SU-DHL-6 (cell line): ENCODE measurements around the gene CDH22.

ENCODE experiments used
- H2AFZ ChIP-seq: fragments of 200-600 bp; sonication (generic); 2 replicates; pipeline ENCODE4 v1.6.1; 2014; ENCODE audit warnings: low read depth, mild to moderate bottlenecking, moderate library complexity, mixed read lengths, antibody characterized with exemption, low read length; ENCODE audit not compliant: severe bottlenecking
- H3F3A ChIP-seq: fragments of 200-600 bp; shearing (Covaris generic); 2 replicates; pipeline ENCODE4 v1.6.0; 2016; ENCODE audit warnings: antibody characterized with exemption, mild to moderate bottlenecking; ENCODE audit not compliant: insufficient read depth
- H3K27ac ChIP-seq: fragments of 200-600 bp; sonication (generic); 2 replicates; pipeline ENCODE4 v1.5.1; 2016; ENCODE audit warnings: low read depth, mild to moderate bottlenecking, low read length, moderate library complexity, mixed read lengths
- H3K27me3 ChIP-seq: fragments of 200-600 bp; sonication (generic), shearing (Covaris generic); 2 replicates; pipeline ENCODE4 v1.6.0; 2014; ENCODE audit warnings: mild to moderate bottlenecking, low read length
- H3K36me3 ChIP-seq: fragments of 200-600 bp; sonication (generic); 2 replicates; pipeline ENCODE4 v1.6.1; 2014; ENCODE audit warnings: mild to moderate bottlenecking, low read length, mixed read lengths
- H3K4me2 ChIP-seq: fragments of 300-600, 200-600 bp; shearing (Covaris generic), sonication (generic); 2 replicates; pipeline ENCODE4 v1.6.0; 2014; ENCODE audit warnings: low read length, low read depth, mild to moderate bottlenecking; ENCODE audit not compliant: poor library complexity, severe bottlenecking
- H3K4me3 ChIP-seq: fragments of 200-600 bp; sonication (generic); 2 replicates; pipeline ENCODE4 v1.5.1; 2014; ENCODE audit warnings: antibody characterized with exemption, low read length, mild to moderate bottlenecking, mixed read lengths; ENCODE audit not compliant: insufficient read depth, poor library complexity, severe bottlenecking
- H3K79me2 ChIP-seq: fragments of 200-600 bp; sonication (generic); 2 replicates; pipeline ENCODE4 v1.6.1; 2014; ENCODE audit warnings: mild to moderate bottlenecking, low read length, moderate library complexity; ENCODE audit not compliant: insufficient read depth
- H3K9ac ChIP-seq: fragments of 200-600 bp; sonication (generic); 2 replicates; pipeline ENCODE4 v1.7.0; 2014; ENCODE audit warnings: mild to moderate bottlenecking, low read length
- H3K9me2 ChIP-seq: fragments of 200-600 bp; sonication (generic); replicated peaks from 2 replicates; pipeline ENCODE4 v1.6.1; 2014; ENCODE audit warnings: low read length; ENCODE audit not compliant: insufficient read depth
- H3K9me3 ChIP-seq: fragments of 200-600 bp; sonication (generic); 2 replicates; pipeline ENCODE4 v1.6.1; 2014; ENCODE audit warnings: low read length, mixed read lengths; ENCODE audit not compliant: insufficient read depth
- H4K20me1 ChIP-seq: fragments of 200-600 bp; sonication (generic); 2 replicates; pipeline ENCODE4 v1.6.1; 2014; ENCODE audit warnings: low read depth, mild to moderate bottlenecking, antibody characterized with exemption, low read length, moderate library complexity, mixed read lengths
- EZH2phosphoT487 ChIP-seq: fragments of 200-600 bp; sonication (generic), shearing (Covaris generic); conservative IDR thresholded peaks from 2 replicates; pipeline ENCODE4 v1.6.1; 2018; ENCODE audit warnings: mild to moderate bottlenecking, antibody characterized with exemption, low read length, moderate library complexity, mixed read lengths
- TF ChIP-seq, protein P1 (sequence below): fragments of 200-600 bp; sonication (generic); IDR thresholded peaks from one replicate; pipeline ENCODE4 v1.5.1; 2017; ENCODE audit warnings: antibody characterized with exemption, mild to moderate bottlenecking, low read length, moderate library complexity; ENCODE audit not compliant: insufficient read depth, poor library complexity, severe bottlenecking

The CDH22 gene

DNA sequence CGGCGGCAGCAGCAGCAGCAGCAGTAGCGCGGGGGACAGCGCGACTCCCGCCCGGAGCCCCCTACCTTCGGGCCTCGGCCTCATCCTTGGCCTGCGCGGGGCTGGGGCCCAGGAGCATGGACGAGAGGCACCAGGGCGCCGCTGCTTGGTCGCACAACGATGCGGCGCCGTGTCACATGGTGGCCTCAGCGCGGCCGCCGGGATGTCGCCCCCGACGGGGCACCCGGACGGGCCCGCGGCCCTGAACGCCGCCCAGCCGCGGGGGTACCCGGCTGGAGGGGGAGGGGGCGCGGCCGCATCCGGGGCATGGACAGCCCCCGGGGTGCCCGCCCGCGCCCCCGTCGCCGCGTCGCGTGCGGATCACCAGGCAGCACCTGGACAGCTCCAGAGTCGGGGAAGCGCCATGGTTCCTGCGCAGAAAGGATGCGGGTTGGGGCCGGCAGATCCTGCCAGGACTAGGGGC, 57.1 kb downstream of the CDH22 start:
- H3K4me3 ChIP-seq, result no peak overlapping the region
- no peaks in the 10 kb centered on the region for H3F3A ChIP-seq
- H3K27ac ChIP-seq, result no peak overlapping the region
- no peaks in the 10 kb centered on the region for H3K9me3 ChIP-seq
- no peak overlapping the region for H3K4me2 ChIP-seq
- no peaks in the 10 kb centered on the region for H3K36me3 ChIP-seq
- no peak for TF ChIP-seq EZH2phosphoT487
- TF ChIP-seq, protein P1, sequence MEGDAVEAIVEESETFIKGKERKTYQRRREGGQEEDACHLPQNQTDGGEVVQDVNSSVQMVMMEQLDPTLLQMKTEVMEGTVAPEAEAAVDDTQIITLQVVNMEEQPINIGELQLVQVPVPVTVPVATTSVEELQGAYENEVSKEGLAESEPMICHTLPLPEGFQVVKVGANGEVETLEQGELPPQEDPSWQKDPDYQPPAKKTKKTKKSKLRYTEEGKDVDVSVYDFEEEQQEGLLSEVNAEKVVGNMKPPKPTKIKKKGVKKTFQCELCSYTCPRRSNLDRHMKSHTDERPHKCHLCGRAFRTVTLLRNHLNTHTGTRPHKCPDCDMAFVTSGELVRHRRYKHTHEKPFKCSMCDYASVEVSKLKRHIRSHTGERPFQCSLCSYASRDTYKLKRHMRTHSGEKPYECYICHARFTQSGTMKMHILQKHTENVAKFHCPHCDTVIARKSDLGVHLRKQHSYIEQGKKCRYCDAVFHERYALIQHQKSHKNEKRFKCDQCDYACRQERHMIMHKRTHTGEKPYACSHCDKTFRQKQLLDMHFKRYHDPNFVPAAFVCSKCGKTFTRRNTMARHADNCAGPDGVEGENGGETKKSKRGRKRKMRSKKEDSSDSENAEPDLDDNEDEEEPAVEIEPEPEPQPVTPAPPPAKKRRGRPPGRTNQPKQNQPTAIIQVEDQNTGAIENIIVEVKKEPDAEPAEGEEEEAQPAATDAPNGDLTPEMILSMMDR, result no peak
- H2AFZ ChIP-seq, result no peak overlapping the region
- no peaks in the 10 kb centered on the region for H4K20me1 ChIP-seq
- H3K9me2 ChIP-seq, result no peaks in the 10 kb centered on the region
- no peak overlapping the region for H3K9ac ChIP-seq
- no peaks in the 10 kb centered on the region for H3K79me2 ChIP-seq
- no peaks in the 10 kb centered on the region for H3K27me3 ChIP-seq

DNA sequence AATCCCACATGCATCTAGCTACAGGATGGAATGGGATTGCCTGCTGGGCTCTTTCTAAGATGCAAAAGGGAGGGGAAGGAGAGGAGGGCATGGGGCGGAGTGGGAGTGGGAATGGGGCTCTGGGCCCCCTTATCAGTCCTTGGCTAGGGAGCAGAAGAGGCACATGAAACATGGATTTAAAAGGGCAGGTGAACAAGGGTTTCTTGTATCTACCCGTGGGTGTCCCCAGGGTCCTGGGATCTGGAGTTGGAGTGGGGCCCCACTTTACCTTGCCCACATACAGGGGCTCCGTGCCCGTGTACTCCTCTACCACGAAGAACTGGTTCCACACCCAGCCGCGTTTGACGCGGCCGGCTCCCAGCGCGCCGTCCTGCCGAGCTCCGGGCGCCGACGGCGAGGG, 57.5 kb downstream of the CDH22 start:
- H4K20me1 ChIP-seq, result no peaks in the 10 kb centered on the region
- no peaks in the 10 kb centered on the region for H3K27me3 ChIP-seq
- no peak overlapping the region for H3K4me3 ChIP-seq
- TF ChIP-seq EZH2phosphoT487, result no peak
- TF ChIP-seq, protein P1, result no peak
- no peaks in the 10 kb centered on the region for H3K9me3 ChIP-seq
- no peaks in the 10 kb centered on the region for H3K36me3 ChIP-seq
- H3F3A ChIP-seq, result no peaks in the 10 kb centered on the region
- H2AFZ ChIP-seq, result no peak overlapping the region
- H3K79me2 ChIP-seq, result no peaks in the 10 kb centered on the region
- no peak overlapping the region for H3K27ac ChIP-seq
- H3K9me2 ChIP-seq, result no peaks in the 10 kb centered on the region
- no peak overlapping the region for H3K4me2 ChIP-seq
- H3K9ac ChIP-seq, result no peak overlapping the region

DNA sequence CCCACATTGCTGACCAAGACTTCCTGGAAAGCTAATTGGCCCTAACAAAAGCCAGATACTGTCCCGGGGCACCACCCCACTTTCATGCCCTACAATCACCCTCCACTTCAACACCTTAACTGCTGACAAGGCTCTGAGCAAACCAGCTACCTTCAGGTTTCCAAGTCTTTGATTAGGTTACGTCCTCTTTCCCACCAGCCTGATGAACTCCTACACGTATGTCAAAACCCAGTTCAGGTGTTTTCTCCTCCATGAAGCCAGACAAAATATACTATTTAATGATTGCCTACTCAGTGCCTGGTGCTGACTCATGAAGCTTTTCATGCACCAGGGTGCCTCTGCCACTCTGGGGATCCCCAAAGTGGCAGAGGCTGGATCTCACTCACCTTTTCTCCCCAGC, 58.6 kb downstream of the CDH22 start:
- H3K4me3 ChIP-seq, result no peak overlapping the region
- no peaks in the 10 kb centered on the region for H3K36me3 ChIP-seq
- no peak overlapping the region for H3K27ac ChIP-seq
- no peak overlapping the region for H3K4me2 ChIP-seq
- H4K20me1 ChIP-seq, result no peaks in the 10 kb centered on the region
- no peaks in the 10 kb centered on the region for H3K9me2 ChIP-seq
- H3K9me3 ChIP-seq, result no peaks in the 10 kb centered on the region
- TF ChIP-seq, protein P1, result no peak
- no peak for TF ChIP-seq EZH2phosphoT487
- no peaks in the 10 kb centered on the region for H3F3A ChIP-seq
- H3K79me2 ChIP-seq, result no peaks in the 10 kb centered on the region
- H2AFZ ChIP-seq, result no peak overlapping the region
- H3K9ac ChIP-seq, result no peak overlapping the region
- no peaks in the 10 kb centered on the region for H3K27me3 ChIP-seq

DNA sequence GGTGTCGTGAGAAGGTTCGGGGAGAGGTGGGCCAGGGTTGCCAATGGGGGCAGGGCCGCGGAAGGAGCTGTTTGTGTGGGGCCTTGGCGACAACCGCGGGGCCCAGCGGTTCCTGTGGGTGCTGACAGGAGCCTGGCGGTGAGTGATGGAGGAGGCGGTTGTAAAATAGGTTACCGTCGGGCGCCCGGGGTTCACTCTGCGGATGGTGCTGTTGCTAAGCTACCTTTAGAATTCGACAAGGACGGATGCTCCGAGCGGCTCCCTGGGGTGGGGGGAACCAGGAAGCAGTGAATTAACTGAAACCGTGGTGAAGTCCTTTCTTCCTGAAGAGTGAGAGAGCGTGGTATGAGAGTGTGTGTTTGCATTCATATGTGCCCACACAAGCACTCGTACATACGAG, 61.7 kb downstream of the CDH22 start:
- Histone ChIP-seq H3K9me2 (no peaks in the 10 kb centered on the region), H3K9ac (no peak overlapping the region), H3K4me2 (no peak overlapping the region), H3K27ac (no peak overlapping the region), H3F3A (no peaks in the 10 kb centered on the region), H3K36me3 (no peaks in the 10 kb centered on the region), H3K79me2 (no peaks in the 10 kb centered on the region), H3K27me3 (no peaks in the 10 kb centered on the region), H2AFZ (no peak overlapping the region), H4K20me1 (no peaks in the 10 kb centered on the region), H3K9me3 (no peaks in the 10 kb centered on the region), H3K4me3 (no peak overlapping the region)
- TF ChIP-seq, protein P1, result no peak
- TF ChIP-seq EZH2phosphoT487, result no peak
